Renal cortical epithelial cell (primary cell): ENCODE measurements around the gene CCNT1. TPM values are rescaled to one million over a fixed set of nuclear protein-coding genes. Genes with fewer than 3 reads are reported as not detected.

ENCODE experiments used
- DNase-seq: peaks from one replicate; pipeline ENCODE4 v3.0.0-alpha.2; 2011; ENCODE audit warnings: low read depth
- total RNA-seq: library from RNA; depleted of rRNA; stranded (reverse); fragments of >200 nt; gene quantifications from 2 replicates; pipeline ENCODE4 v1.2.3, GENCODE V29; 2014

The CCNT1 gene
- total RNA-seq, 1 donor from 2014 or later: 36.4 TPM

GRCh38 chr12:48640854-48641253 is 75.7 kb downstream of the CCNT1 start:
- no peak for DNase-seq

DNA sequence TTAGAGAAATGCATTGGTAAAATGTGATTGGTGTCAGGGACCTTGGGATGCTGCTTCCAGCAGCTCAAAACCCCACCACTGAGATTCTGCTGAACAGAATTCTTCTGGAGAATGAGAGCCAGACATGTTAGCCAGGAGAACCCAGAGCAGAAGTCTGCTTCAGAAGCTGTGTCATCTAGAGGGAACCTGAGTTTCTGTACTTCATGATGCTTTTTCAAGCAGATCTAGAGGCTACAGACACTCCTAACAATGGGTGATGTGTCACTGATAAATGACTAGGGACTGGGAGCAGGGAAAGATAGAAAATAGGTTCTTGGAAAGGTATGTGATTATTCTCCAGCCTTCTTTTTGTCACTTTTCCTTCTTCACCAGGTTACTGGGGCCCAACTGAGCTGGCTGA is 76.1 kb downstream of the CCNT1 start:
- no peak for DNase-seq

Other genes starting within 250 kb of the CCNT1 start
- gene ANP32D, start 244.1 kb downstream of the CCNT1 start, total RNA-seq: not detected in 2 replicates
- not detected in 2 replicates for gene C12orf54, start 234.2 kb downstream of the CCNT1 start, total RNA-seq
- gene OR8S1, start 191.1 kb downstream of the CCNT1 start, total RNA-seq: not detected in 2 replicates
- not detected in 2 replicates for gene LALBA, start 146.7 kb downstream of the CCNT1 start, total RNA-seq
- gene KANSL2, start 34.5 kb downstream of the CCNT1 start, total RNA-seq: 61.7 and 69.8 TPM in 2 replicates
- 23.1 and 83.9 TPM in 2 replicates for gene ADCY6, start 72.4 kb upstream of the CCNT1 start, total RNA-seq
- gene CACNB3, start 101.8 kb upstream of the CCNT1 start, total RNA-seq: 20.7 and 31.1 TPM in 2 replicates
- 84.7 and 121 TPM in 2 replicates for gene DDX23, start 135.5 kb upstream of the CCNT1 start, total RNA-seq
- 0.40 and 17.4 TPM in 2 replicates for gene RND1, start 149.2 kb upstream of the CCNT1 start, total RNA-seq
- gene FKBP11, start 208.8 kb upstream of the CCNT1 start, total RNA-seq: 6.4 and 8.0 TPM in 2 replicates
- gene ARF3, start 240.8 kb upstream of the CCNT1 start, total RNA-seq: 50.7 and 95.9 TPM in 2 replicates